Heart left ventricle (tissue), 16 donors: ENCODE results near the gene RXRA. TPM values are rescaled to one million over a fixed set of nuclear protein-coding genes. Genes with fewer than 3 reads are reported as not detected.

Experiments
- ATAC-seq, 4 donors: fragments of 200-7000 bp; cut with Tn5 transposase; one replicate each; pipeline ENCODE4 v1.9.1; 2020 to 2022; ENCODE audit warnings: moderate library complexity in 4 of 4, mild to moderate bottlenecking in 3 of 4, moderate number of reproducible peaks in 1 of 4
- DNase-seq, 5 donors: peaks; one replicate each; pipeline ENCODE4 v3.0.0-alpha.2; 2020
- H3K27ac ChIP-seq, 12 donors: fragments of 200-600 bp; sonication (generic) in 4 of 12; one replicate each; pipeline versions ENCODE4 v1.5.0 to v1.8.0; 2016 to 2022; ENCODE audit warnings: mild to moderate bottlenecking in 2 of 12
- H3K27me3 ChIP-seq, 9 donors: fragments of 200-600 bp; sonication (generic) in 2 of 9; one replicate each; pipeline versions ENCODE4 v1.5.1 to v1.8.0; 2016 to 2022; ENCODE audit warnings: mild to moderate bottlenecking in 3 of 9
- H3K36me3 ChIP-seq, 9 donors: fragments of 200-600 bp; sonication (generic) in 2 of 9; one replicate each; pipeline versions ENCODE4 v1.5.0 to v1.8.0; 2018 to 2022; ENCODE audit warnings: mild to moderate bottlenecking in 2 of 9
- H3K4me1 ChIP-seq, 12 donors: fragments of 200-600 bp; sonication (generic) in 4 of 12; one replicate each; pipeline versions ENCODE4 v1.5.0 to v1.8.0; 2016 to 2022; ENCODE audit warnings: mild to moderate bottlenecking in 3 of 12
- H3K4me3 ChIP-seq, 12 donors: fragments of 200-600 bp; sonication (generic) in 4 of 12; one replicate each; pipeline versions ENCODE4 v1.5.0 to v1.8.0; 2017 to 2022; ENCODE audit warnings: mild to moderate bottlenecking in 9 of 12, moderate library complexity in 4 of 12
- H3K9me3 ChIP-seq, 12 donors: fragments of 200-600 bp; sonication (generic) in 4 of 12; one replicate each; pipeline versions ENCODE4 v1.5.0 to v1.8.0; 2016 to 2022; ENCODE audit warnings: mild to moderate bottlenecking in 1 of 12
- POLR2A ChIP-seq, 2 donors: fragments of 450-650 bp; IDR thresholded peaks; one replicate each; pipeline ENCODE4 v1.6.1; 2017; ENCODE audit warnings: antibody characterized with exemption in 2 of 2, mild to moderate bottlenecking in 2 of 2, moderate library complexity in 2 of 2
- WGBS, 4 donors: extraction: QIAGEN DNeasy Blood & Tissue Kit in 2 of 4; methylation state at CpG; one replicate each; pipeline versions ENCODE4 v1.1.5 to v1.1.7; 2013 to 2018; 5-methylcytosine and 5-hydroxymethylcytosine counted together
- intact Hi-C, 10 donors: fragments of 100-400 bp; cut with DNase I; formaldehyde crosslinking; loops; one replicate each; pipeline versions ENCODE4 v1.11.1 to v1.14.2; 2022
- polyA plus RNA-seq, 2 donors: library from polyadenylated mRNA; stranded (reverse); fragments of 200-250 nt; gene quantifications; one replicate each; pipeline ENCODE4 v1.2.3, GENCODE V29; 2013
- total RNA-seq, 9 donors: library from RNA; depleted of rRNA in 2 of 9; stranded (reverse); fragments of >200 nt in 2 of 9; fragmentation: NEBNext Ultra II Directional in 3 of 9; extraction: Animal tissue kit (Norgen Biotek cat#: 25700) in 3 of 9; gene quantifications; one replicate each; pipeline versions ENCODE4 v1.1.0 to v1.2.4, GENCODE V29; 2016 to 2023
- TF ChIP-seq, protein P1 (sequence below), 12 donors: fragments of 200-600 bp; sonication (generic) in 4 of 12; IDR thresholded peaks; one replicate each; pipeline versions ENCODE4 v1.5.0 to v1.8.0; 2018 to 2022; ENCODE audit warnings: antibody characterized with exemption in 12 of 12, mild to moderate bottlenecking in 5 of 12
- donor health status: ischemic (EF 13 %, LVEDD 7.1; RV severe dilation, severe dysfunction).
- donor health status: healthy with polysubstance abuse.
- donor health status: DM: no; HTN: yes; CAD: no.
- donor health status: DM: no; HTN: no; CAD: no.
- donor health status: ischemic (EF 25% LVEDD 6.9; RV normal size, moderate dysfunction).
- donor health status: ischemic (EF 25% LVEDD 5.7; RV mildly dilated, moderate dysfunction).
- donor health status: healthy.
- donor health status: DM: yes; HTN: yes; CAD: no.
- donor health status: ischemic (EF 35%, LVEDD 5.7; RV mildly dilated, moderate dysfunction).
- donor health status: nonischemic (EF 11% LVEDD 7.7; RV severe dilation, severe dysfunction).
- donor health status: DM: yes; HTN: yes; CAD: no.
- donor health status: PGD.
- donor health status: ischemic (EF 29% LVEDD 5.4; RV normal size, mild dysfunction).
- donor health status: nonischemic (EF 23%, LVEDD 6.1; RV moderate dilation, normal function).

RXRA gene
- total and polyA plus RNA-seq, 11 donors: 45.5 to 87.9 (median 54.9) TPM

DNA sequence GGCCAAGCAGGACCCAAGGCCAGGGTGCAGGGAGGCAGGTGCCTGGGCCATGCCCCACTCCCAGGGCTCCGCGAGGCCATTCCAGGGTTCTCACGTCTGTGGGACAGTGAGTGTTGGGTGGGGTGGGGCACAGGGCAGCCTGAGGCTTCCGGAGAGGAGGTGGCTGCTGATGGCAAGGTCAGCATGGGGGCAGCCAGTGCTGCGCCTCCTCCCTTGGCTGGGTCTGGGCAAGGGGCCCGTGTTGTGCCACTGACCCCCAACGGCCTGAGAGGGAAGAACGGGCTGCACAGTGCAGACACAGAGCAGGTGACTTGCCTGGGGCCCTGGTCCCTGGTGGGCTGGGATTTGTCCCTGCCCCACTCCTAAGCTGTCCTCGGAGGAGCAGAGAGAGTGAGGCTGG is 82.1 kb downstream of the RXRA start:
- 39 to 81% (median 63%) methylated on average over 4 to 9 of the region's 9 CpGs for WGBS, 4 donors
- peaks cover 60 to 100% (median 95%) of the 10 kb centered on the region in 12 donors for H3K4me1 ChIP-seq
- ATAC-seq (peak; percentile 7 to 51 (median 34)), DNase-seq (peak in 2 of 5 donors; percentile 61 to 65)
- peak overlapping the region in 10 of 12 donors; percentile 73 to 94 (median 82) for H3K27ac ChIP-seq
- intact Hi-C loops: loop anchor here in 3 of 10 donors (5.0 kb wide), 2 partner anchors 41 to 81 kb away; partner anchors contain the start of gene RXRA (in 2 of the 3)
- H3K36me3 ChIP-seq: peaks cover 0 to 19% (median 0%) of the 10 kb centered on the region in 9 donors
- no peaks in the 10 kb centered on the region for H3K9me3 ChIP-seq
- no peaks in the 10 kb centered on the region for H3K27me3 ChIP-seq
- no peak for TF ChIP-seq POLR2A (IDR thresholded peaks at IDR 0.05)
- TF ChIP-seq, protein P1, sequence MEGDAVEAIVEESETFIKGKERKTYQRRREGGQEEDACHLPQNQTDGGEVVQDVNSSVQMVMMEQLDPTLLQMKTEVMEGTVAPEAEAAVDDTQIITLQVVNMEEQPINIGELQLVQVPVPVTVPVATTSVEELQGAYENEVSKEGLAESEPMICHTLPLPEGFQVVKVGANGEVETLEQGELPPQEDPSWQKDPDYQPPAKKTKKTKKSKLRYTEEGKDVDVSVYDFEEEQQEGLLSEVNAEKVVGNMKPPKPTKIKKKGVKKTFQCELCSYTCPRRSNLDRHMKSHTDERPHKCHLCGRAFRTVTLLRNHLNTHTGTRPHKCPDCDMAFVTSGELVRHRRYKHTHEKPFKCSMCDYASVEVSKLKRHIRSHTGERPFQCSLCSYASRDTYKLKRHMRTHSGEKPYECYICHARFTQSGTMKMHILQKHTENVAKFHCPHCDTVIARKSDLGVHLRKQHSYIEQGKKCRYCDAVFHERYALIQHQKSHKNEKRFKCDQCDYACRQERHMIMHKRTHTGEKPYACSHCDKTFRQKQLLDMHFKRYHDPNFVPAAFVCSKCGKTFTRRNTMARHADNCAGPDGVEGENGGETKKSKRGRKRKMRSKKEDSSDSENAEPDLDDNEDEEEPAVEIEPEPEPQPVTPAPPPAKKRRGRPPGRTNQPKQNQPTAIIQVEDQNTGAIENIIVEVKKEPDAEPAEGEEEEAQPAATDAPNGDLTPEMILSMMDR (IDR thresholded peaks at IDR 0.05): peak in 9 of 12 donors; percentile 12 to 45 (median 22)
- H3K4me3 ChIP-seq: no peak overlapping the region

DNA sequence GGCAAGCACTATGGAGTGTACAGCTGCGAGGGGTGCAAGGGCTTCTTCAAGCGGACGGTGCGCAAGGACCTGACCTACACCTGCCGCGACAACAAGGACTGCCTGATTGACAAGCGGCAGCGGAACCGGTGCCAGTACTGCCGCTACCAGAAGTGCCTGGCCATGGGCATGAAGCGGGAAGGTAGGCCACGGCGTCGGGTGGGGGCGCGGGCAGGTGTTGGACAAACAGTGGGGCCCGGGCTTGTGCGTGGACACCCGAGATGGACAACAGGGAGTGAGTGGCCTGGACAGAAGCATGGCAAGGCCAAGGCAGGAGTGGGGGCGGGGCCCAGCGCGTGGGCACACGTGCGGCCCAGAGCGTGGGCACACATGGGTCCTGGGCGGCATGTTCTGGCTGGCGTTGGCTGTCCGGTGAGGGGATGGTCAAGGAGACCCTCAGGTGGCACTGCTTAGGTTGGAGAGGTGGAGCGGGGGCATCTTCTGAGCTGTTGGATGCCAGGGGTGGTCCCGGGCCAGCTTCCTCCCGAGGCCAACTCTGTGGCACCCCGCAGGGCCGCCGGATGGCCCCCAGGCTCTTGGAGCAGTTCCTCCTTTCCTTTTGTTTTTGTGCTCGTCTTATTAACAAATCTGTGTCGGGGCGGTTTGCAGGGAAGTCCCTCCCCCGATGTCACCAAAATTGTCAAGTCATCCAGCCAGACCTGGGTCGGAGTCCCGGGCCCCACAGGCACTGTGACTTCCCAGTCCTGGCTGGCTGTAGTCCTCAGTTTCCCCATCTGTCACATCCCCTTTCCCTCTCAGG is 82.9 kb downstream of the RXRA start:
- Histone ChIP-seq H3K4me3 (no peak overlapping the region), H3K4me1 (peaks cover 56 to 100% (median 95%) of the 10 kb centered on the region in 12 donors), H3K36me3 (peaks cover 0 to 21% (median 0%) of the 10 kb centered on the region in 9 donors), H3K27me3 (no peaks in the 10 kb centered on the region), H3K9me3 (no peaks in the 10 kb centered on the region), H3K27ac (peak overlapping the region in 7 of 12 donors; percentile 73 to 94 (median 82))
- 85 to 89% (median 87%) methylated on average over 35 to 40 of the region's 40 CpGs for WGBS, 4 donors
- DNase-seq (no peak), ATAC-seq (no peak)
- intact Hi-C loops: loop anchor here in 3 of 10 donors (5.0 kb wide), 2 partner anchors 42 to 82 kb away; partner anchors contain the start of gene RXRA (in 2 of the 3)
- no peak for TF ChIP-seq POLR2A (IDR thresholded peaks at IDR 0.05)
- TF ChIP-seq, protein P1 (IDR thresholded peaks at IDR 0.05): no peak

DNA sequence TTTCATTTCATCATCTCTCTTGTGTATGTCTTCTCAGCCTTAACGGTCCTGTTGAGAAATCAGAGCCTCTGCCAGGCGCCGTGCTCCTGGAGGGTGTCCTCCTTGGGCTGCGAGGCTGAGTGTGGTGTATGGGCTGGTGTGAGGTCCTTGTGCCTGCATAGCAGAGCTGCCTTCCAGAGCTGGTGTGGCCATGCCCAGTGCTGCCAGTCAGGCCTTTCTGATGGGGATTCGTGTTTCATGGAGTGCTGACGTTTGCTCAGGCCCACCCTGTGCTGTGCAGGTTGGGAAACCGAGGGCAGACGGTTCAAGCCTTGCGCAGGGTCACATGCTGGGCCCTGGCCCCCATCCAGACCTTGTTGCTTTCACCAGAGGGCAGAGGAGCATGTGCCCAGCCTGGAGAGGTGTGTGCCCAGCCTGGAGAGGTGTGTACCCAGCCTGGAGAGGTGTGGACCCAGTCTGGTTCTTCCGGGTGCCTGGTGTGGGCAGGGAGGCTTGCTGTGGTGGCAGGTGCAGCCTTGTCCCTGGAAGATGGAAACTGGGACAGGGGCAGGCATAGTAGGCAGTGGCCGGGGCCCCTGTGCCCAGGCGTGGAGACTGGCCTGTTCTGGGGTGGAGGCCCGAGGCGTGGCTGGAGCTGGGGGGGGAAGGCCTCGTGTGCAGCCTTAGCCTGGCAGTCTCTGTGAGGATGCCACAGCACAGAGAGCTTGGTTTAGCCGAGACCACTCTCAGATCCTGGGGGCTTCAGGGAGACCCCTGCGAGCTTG is 84.0 kb downstream of the RXRA start:
- WGBS, 4 donors: 66 to 74% (median 72%) methylated on average over 11 to 17 of the region's 17 CpGs
- no peak overlapping the region for H3K4me3 ChIP-seq
- H3K27me3 ChIP-seq: no peaks in the 10 kb centered on the region
- no peaks in the 10 kb centered on the region for H3K9me3 ChIP-seq
- peaks cover 49 to 100% (median 93%) of the 10 kb centered on the region in 12 donors for H3K4me1 ChIP-seq
- H3K36me3 ChIP-seq: peaks cover 0 to 21% (median 0%) of the 10 kb centered on the region in 9 donors
- ATAC-seq: no peak
- DNase-seq: no peak
- no peak for TF ChIP-seq POLR2A (IDR thresholded peaks at IDR 0.05)
- TF ChIP-seq, protein P1 (IDR thresholded peaks at IDR 0.05): no peak
- intact Hi-C loops: loop anchor here in 2 of 10 donors (5.0 to 10.0 kb wide), 3 partner anchors 75 to 145 kb away; partner anchors contain the start of gene RXRA (in 1 of the 2)
- H3K27ac ChIP-seq: peak overlapping the region in 6 of 12 donors; percentile 24 to 94 (median 60)
